ENCODE measurements around the gene OR52W1. TPM values are rescaled to one million over a fixed set of nuclear protein-coding genes. Genes with fewer than 3 reads are reported as not detected.

The OR52W1 gene
- total RNA-seq, 1 experiment from 2014 or later, result not detected

DNA sequence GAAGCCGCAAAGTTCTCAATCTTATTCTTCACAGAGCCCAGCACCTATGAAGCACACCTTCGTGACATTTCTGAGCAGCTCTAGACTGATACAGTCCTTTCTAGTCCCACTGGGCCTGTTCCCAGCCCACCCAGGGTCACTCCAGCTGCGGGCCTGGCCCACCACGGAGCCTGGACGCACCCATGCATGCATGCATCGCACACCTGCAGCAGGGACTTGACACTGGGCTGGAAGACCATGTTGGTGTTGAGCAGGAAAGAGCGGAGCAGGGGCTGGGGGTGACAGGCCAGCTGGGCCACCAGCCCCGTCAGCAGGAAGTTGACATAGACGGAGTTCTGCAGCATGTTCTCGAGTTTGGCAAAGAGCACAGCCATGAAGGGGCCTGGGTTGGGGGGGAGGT lies 15.5 kb downstream of the OR52W1 start:
- Mint-ChIP-seq H3K4me1 (ENCODE audit: insufficient read depth, unreplicated experiment) (peaks cover 7% of the 10 kb centered on the region), H3K27ac (ENCODE audit: low read depth, unreplicated experiment) (no peak overlapping the region), H3K9me3 (ENCODE audit: unreplicated experiment) (no peaks in the 10 kb centered on the region), H3K27me3 (ENCODE audit: insufficient read depth, unreplicated experiment) (no peaks in the 10 kb centered on the region), H3K4me3 (ENCODE audit: unreplicated experiment) (no peak overlapping the region), H3K36me3 (ENCODE audit: insufficient read depth, unreplicated experiment) (peaks cover 33% of the 10 kb centered on the region)
- POLR2A ChIA-PET, result no interaction called here
- TF ChIP-seq, protein P1, sequence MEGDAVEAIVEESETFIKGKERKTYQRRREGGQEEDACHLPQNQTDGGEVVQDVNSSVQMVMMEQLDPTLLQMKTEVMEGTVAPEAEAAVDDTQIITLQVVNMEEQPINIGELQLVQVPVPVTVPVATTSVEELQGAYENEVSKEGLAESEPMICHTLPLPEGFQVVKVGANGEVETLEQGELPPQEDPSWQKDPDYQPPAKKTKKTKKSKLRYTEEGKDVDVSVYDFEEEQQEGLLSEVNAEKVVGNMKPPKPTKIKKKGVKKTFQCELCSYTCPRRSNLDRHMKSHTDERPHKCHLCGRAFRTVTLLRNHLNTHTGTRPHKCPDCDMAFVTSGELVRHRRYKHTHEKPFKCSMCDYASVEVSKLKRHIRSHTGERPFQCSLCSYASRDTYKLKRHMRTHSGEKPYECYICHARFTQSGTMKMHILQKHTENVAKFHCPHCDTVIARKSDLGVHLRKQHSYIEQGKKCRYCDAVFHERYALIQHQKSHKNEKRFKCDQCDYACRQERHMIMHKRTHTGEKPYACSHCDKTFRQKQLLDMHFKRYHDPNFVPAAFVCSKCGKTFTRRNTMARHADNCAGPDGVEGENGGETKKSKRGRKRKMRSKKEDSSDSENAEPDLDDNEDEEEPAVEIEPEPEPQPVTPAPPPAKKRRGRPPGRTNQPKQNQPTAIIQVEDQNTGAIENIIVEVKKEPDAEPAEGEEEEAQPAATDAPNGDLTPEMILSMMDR (IDR thresholded peaks at IDR 0.05; ENCODE audit: unreplicated experiment), result no peak
- CTCF ChIA-PET, result interaction anchor here (1.2 to 2.1 kb wide), 3 partner anchors 37 to 101 kb away, joined by 5 to 10 read pairs (median 6); no protein-coding TSS in a partner anchor
- intact Hi-C loops (cut with micrococcal nuclease), result no loop called here
- no peak for DNase-seq (ENCODE audit: unreplicated experiment)
- no TSS peak for BruUV-seq (replicated peaks)

DNA sequence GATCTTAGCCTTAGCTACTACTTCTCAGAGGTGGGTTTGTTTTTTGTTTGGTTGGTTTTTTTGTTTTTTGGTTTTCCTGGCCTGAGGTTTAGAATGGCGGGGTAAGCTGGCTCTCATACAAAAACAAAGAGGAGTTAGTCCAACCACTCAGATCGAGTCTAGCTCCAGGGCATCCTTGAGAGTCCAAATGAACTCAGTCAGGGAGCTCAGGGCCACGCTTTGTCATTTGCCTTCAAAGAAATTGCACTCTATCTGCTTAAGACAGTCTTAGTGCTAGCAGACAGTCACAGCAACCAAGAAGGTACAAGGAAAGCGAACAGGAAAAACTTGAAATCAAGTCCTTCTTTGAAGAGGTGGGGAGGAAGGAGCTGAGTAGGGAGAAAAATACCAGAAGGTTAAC lies 17.5 kb downstream of the OR52W1 start:
- no peaks in the 10 kb centered on the region for H3K9me3 Mint-ChIP-seq (ENCODE audit: unreplicated experiment)
- no peaks in the 10 kb centered on the region for H3K27me3 Mint-ChIP-seq (ENCODE audit: insufficient read depth, unreplicated experiment)
- H3K4me1 Mint-ChIP-seq (ENCODE audit: insufficient read depth, unreplicated experiment), result peaks cover 13% of the 10 kb centered on the region
- ChIA-PET POLR2A (interaction anchor here (1.1 to 1.6 kb wide), 3 partner anchors 9 to 18 kb away, joined by 3 to 6 read pairs (median 4); partner anchors contain the start of gene FHIP1B), CTCF (interaction anchor here (0.6 to 3.0 kb wide), 9 partner anchors 9 to 532 kb away, joined by 3 to 17 read pairs (median 4); no protein-coding TSS in a partner anchor)
- DNase-seq (ENCODE audit: unreplicated experiment), result no peak
- peaks cover 22% of the 10 kb centered on the region for H3K36me3 Mint-ChIP-seq (ENCODE audit: insufficient read depth, unreplicated experiment)
- BruUV-seq (replicated peaks), result TSS peak; percentile 11
- H3K4me3 Mint-ChIP-seq (ENCODE audit: unreplicated experiment), result no peak overlapping the region
- H3K27ac Mint-ChIP-seq (ENCODE audit: low read depth, unreplicated experiment), result peak overlapping the region; percentile 47
- TF ChIP-seq, protein P1 (IDR thresholded peaks at IDR 0.05; ENCODE audit: unreplicated experiment), result no peak
- intact Hi-C loops (cut with micrococcal nuclease), result no loop called here

DNA sequence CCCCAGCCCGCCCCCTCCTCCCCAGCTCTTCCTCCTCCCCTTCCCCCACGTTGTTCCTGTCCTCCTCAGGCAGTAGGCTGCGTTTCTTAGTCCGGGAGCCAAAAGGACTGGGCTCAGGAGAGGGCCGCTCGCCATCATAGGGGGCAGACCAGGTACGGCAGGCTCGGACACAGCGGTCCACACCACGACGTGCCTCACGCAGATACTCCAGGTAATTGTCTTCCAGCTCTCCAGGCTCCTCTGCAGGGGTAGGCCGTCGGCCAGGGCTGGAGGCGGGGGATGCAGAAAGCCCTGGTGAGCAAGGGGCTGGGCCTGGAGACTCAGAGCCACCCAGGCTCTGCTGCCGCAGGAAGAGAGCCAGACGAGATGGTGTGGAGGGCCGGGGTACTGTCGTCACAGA lies 18.7 kb downstream of the OR52W1 start:
- Mint-ChIP-seq H3K36me3 (ENCODE audit: insufficient read depth, unreplicated experiment) (peaks cover 34% of the 10 kb centered on the region), H3K27me3 (ENCODE audit: insufficient read depth, unreplicated experiment) (no peaks in the 10 kb centered on the region), H3K27ac (ENCODE audit: low read depth, unreplicated experiment) (no peak overlapping the region), H3K9me3 (ENCODE audit: unreplicated experiment) (no peaks in the 10 kb centered on the region), H3K4me3 (ENCODE audit: unreplicated experiment) (no peak overlapping the region), H3K4me1 (ENCODE audit: insufficient read depth, unreplicated experiment) (peaks cover 13% of the 10 kb centered on the region)
- TF ChIP-seq, protein P1 (IDR thresholded peaks at IDR 0.05; ENCODE audit: unreplicated experiment), result no peak
- POLR2A ChIA-PET, result no interaction called here
- DNase-seq (ENCODE audit: unreplicated experiment), result no peak
- no TSS peak for BruUV-seq (replicated peaks)
- intact Hi-C loops (cut with micrococcal nuclease), result loop anchor here (2.0 kb wide), 1 partner anchor 17 kb away; the partner anchor contains the start of gene FHIP1B
- CTCF ChIA-PET, result interaction anchor here (0.5 to 3.0 kb wide), 5 partner anchors 34 to 302 kb away, joined by 3 to 17 read pairs (median 4); no protein-coding TSS in a partner anchor

DNA sequence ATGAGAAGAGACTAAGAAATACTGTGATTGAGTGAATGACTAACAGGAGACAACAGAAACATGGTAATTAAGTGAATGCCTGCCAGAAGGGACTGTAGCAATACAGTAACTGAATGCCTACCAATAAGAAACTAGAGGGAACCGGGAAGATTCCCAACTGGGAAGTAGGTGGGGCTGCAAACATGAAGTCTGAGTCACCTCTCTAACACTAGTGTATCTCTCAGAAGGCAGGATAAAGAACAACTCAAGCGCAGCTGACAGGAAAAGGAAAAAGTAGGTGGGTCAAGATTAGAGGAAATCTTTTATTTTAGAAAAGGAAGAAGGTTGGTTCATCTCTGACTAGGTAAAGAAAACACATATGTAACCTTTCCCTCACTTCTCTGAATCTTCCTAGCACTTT lies 20.3 kb downstream of the OR52W1 start:
- BruUV-seq (replicated peaks), result no TSS peak
- H3K27ac Mint-ChIP-seq (ENCODE audit: low read depth, unreplicated experiment), result peak overlapping the region; percentile 57
- no peak overlapping the region for H3K4me3 Mint-ChIP-seq (ENCODE audit: unreplicated experiment)
- peaks cover 37% of the 10 kb centered on the region for H3K36me3 Mint-ChIP-seq (ENCODE audit: insufficient read depth, unreplicated experiment)
- TF ChIP-seq, protein P1 (IDR thresholded peaks at IDR 0.05; ENCODE audit: unreplicated experiment), result no peak
- no peaks in the 10 kb centered on the region for H3K9me3 Mint-ChIP-seq (ENCODE audit: unreplicated experiment)
- intact Hi-C loops (cut with micrococcal nuclease), result loop anchor here (2.0 kb wide), 1 partner anchor 15 kb away; the partner anchor contains the start of gene FHIP1B
- POLR2A ChIA-PET, result interaction anchor here (0.7 to 3.7 kb wide), 5 partner anchors 10 to 101 kb away, joined by 3 to 40 read pairs (median 5); partner anchors contain the start of genes CAVIN3 and FHIP1B
- peaks cover 13% of the 10 kb centered on the region for H3K4me1 Mint-ChIP-seq (ENCODE audit: insufficient read depth, unreplicated experiment)
- DNase-seq (ENCODE audit: unreplicated experiment), result peak; percentile 95
- no peaks in the 10 kb centered on the region for H3K27me3 Mint-ChIP-seq (ENCODE audit: insufficient read depth, unreplicated experiment)
- CTCF ChIA-PET, result interaction anchor here (0.5 to 3.9 kb wide), 9 partner anchors 10 to 1447 kb away, joined by 3 to 24 read pairs (median 4); no protein-coding TSS in a partner anchor

Measured in MCF 10A (cell line).